ENCODE data around the gene GRXCR1. TPM values are rescaled to one million over a fixed set of nuclear protein-coding genes. Genes with fewer than 3 reads are reported as not detected.

Gene GRXCR1
- total RNA-seq, 1 donor from 2014 or later, result not detected

GRCh38 chr4:42906891-42907759 is 14.6 kb downstream of the GRXCR1 start:
- H2AFZ ChIP-seq (ENCODE audit: low read depth, low read length), result no peak overlapping the region
- no peaks in the 10 kb centered on the region for H3K36me3 Mint-ChIP-seq (ENCODE audit: low read depth, unreplicated experiment)
- H3K9me3 ChIP-seq (ENCODE audit: insufficient read depth, low read depth, low read length), result no peaks in the 10 kb centered on the region
- no peaks in the 10 kb centered on the region for H3K79me2 ChIP-seq (ENCODE audit: insufficient read depth, low read length)
- no peaks in the 10 kb centered on the region for H3K27me3 ChIP-seq (ENCODE audit: insufficient read depth, low read length)
- no peak overlapping the region for H3K9ac ChIP-seq (ENCODE audit: low read length)
- no peak overlapping the region for H3K27ac ChIP-seq (ENCODE audit: low read depth, low read length)
- H3K4me2 ChIP-seq (ENCODE audit: low read length), result no peak overlapping the region
- no peak overlapping the region for H3K4me3 ChIP-seq (ENCODE audit: insufficient read depth, low read depth, low read length)
- no peak for FAIRE-seq
- TF ChIP-seq EZH2 (IDR thresholded peaks at IDR 0.05; ENCODE audit: insufficient read depth, low read length) (no peak), CTCF (IDR thresholded peaks at IDR 0.05; ENCODE audit: insufficient read depth, low read depth, low read length) (no peak)
- no peaks in the 10 kb centered on the region for H3K4me1 Mint-ChIP-seq (ENCODE audit: low read depth, unreplicated experiment)
- H3K27ac Mint-ChIP-seq (ENCODE audit: unreplicated experiment), result peak overlapping the region; percentile 36
- DNase-seq (ENCODE audit: low read depth), result no peak
- no peaks in the 10 kb centered on the region for H4K20me1 ChIP-seq (ENCODE audit: insufficient read depth, low read length)
- H3K4me1 ChIP-seq (ENCODE audit: insufficient read depth, low read length), result no peaks in the 10 kb centered on the region
- no peaks in the 10 kb centered on the region for H3K9me3 Mint-ChIP-seq (ENCODE audit: unreplicated experiment)
- H3K36me3 ChIP-seq (ENCODE audit: insufficient read depth, low read length), result no peaks in the 10 kb centered on the region
- H3K4me3 Mint-ChIP-seq (ENCODE audit: unreplicated experiment), result no peak overlapping the region
- H3K27me3 Mint-ChIP-seq (ENCODE audit: low read depth, unreplicated experiment), result no peaks in the 10 kb centered on the region

GRCh38 chr4:42910459-42910858 is 17.9 kb downstream of the GRXCR1 start:
- FAIRE-seq, result no peak
- no peak for DNase-seq (ENCODE audit: low read depth)
- TF ChIP-seq EZH2 (IDR thresholded peaks at IDR 0.05; ENCODE audit: insufficient read depth, low read length), result no peak
- no peak for TF ChIP-seq CTCF (IDR thresholded peaks at IDR 0.05; ENCODE audit: insufficient read depth, low read depth, low read length)
- H2AFZ ChIP-seq (ENCODE audit: low read depth, low read length), result no peak overlapping the region
- H3K79me2 ChIP-seq (ENCODE audit: insufficient read depth, low read length), result no peaks in the 10 kb centered on the region
- Mint-ChIP-seq H3K36me3 (ENCODE audit: low read depth, unreplicated experiment) (no peaks in the 10 kb centered on the region), H3K4me1 (ENCODE audit: low read depth, unreplicated experiment) (no peaks in the 10 kb centered on the region), H3K4me3 (ENCODE audit: unreplicated experiment) (no peak overlapping the region), H3K9me3 (ENCODE audit: unreplicated experiment) (no peaks in the 10 kb centered on the region), H3K27me3 (ENCODE audit: low read depth, unreplicated experiment) (no peaks in the 10 kb centered on the region), H3K27ac (ENCODE audit: unreplicated experiment) (no peak overlapping the region)
- H3K27ac ChIP-seq (ENCODE audit: low read depth, low read length), result no peak overlapping the region
- no peak overlapping the region for H3K9ac ChIP-seq (ENCODE audit: low read length)
- no peaks in the 10 kb centered on the region for H3K9me3 ChIP-seq (ENCODE audit: insufficient read depth, low read depth, low read length)
- H3K36me3 ChIP-seq (ENCODE audit: insufficient read depth, low read length), result no peaks in the 10 kb centered on the region
- H3K4me2 ChIP-seq (ENCODE audit: low read length), result no peak overlapping the region
- H4K20me1 ChIP-seq (ENCODE audit: insufficient read depth, low read length), result no peaks in the 10 kb centered on the region
- H3K4me3 ChIP-seq (ENCODE audit: insufficient read depth, low read depth, low read length), result no peak overlapping the region
- H3K4me1 ChIP-seq (ENCODE audit: insufficient read depth, low read length), result no peaks in the 10 kb centered on the region
- H3K27me3 ChIP-seq (ENCODE audit: insufficient read depth, low read length), result no peaks in the 10 kb centered on the region

- H3K27me3 ChIP-seq (ENCODE audit: insufficient read depth, low read length), result no peaks in the 10 kb centered on the region
- no peak overlapping the region for H2AFZ ChIP-seq (ENCODE audit: low read depth, low read length)
- H3K9ac ChIP-seq (ENCODE audit: low read length), result no peak overlapping the region
- Mint-ChIP-seq H3K27me3 (ENCODE audit: low read depth, unreplicated experiment) (no peaks in the 10 kb centered on the region), H3K4me3 (ENCODE audit: unreplicated experiment) (no peak overlapping the region), H3K27ac (ENCODE audit: unreplicated experiment) (peak overlapping the region; percentile 10), H3K36me3 (ENCODE audit: low read depth, unreplicated experiment) (no peaks in the 10 kb centered on the region), H3K4me1 (ENCODE audit: low read depth, unreplicated experiment) (no peaks in the 10 kb centered on the region), H3K9me3 (ENCODE audit: unreplicated experiment) (no peaks in the 10 kb centered on the region)
- H3K4me1 ChIP-seq (ENCODE audit: insufficient read depth, low read length), result no peaks in the 10 kb centered on the region
- DNase-seq (ENCODE audit: low read depth) (no peak), FAIRE-seq (no peak)
- TF ChIP-seq CTCF (IDR thresholded peaks at IDR 0.05; ENCODE audit: insufficient read depth, low read depth, low read length) (no peak), EZH2 (IDR thresholded peaks at IDR 0.05; ENCODE audit: insufficient read depth, low read length) (no peak)
- no peak overlapping the region for H3K4me2 ChIP-seq (ENCODE audit: low read length)
- no peaks in the 10 kb centered on the region for H3K36me3 ChIP-seq (ENCODE audit: insufficient read depth, low read length)
- H3K79me2 ChIP-seq (ENCODE audit: insufficient read depth, low read length), result no peaks in the 10 kb centered on the region
- peaks cover 1% of the 10 kb centered on the region for H3K9me3 ChIP-seq (ENCODE audit: insufficient read depth, low read depth, low read length)
- no peak overlapping the region for H3K4me3 ChIP-seq (ENCODE audit: insufficient read depth, low read depth, low read length)
- no peak overlapping the region for H3K27ac ChIP-seq (ENCODE audit: low read depth, low read length)
- H4K20me1 ChIP-seq (ENCODE audit: insufficient read depth, low read length), result no peaks in the 10 kb centered on the region
Observed at GRCh38 chr4:42914937-42915336, 22.4 kb downstream of the GRXCR1 start.
